Fibroblast of gingiva (primary cell): Measurements from ENCODE around the gene PF4V1.

ENCODE experiments used
- DNase-seq: peaks from one replicate; pipeline ENCODE4 v3.0.0-alpha.2; 2011; ENCODE audit warnings: low read depth

PF4V1 gene, protein sequence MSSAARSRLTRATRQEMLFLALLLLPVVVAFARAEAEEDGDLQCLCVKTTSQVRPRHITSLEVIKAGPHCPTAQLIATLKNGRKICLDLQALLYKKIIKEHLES

DNA sequence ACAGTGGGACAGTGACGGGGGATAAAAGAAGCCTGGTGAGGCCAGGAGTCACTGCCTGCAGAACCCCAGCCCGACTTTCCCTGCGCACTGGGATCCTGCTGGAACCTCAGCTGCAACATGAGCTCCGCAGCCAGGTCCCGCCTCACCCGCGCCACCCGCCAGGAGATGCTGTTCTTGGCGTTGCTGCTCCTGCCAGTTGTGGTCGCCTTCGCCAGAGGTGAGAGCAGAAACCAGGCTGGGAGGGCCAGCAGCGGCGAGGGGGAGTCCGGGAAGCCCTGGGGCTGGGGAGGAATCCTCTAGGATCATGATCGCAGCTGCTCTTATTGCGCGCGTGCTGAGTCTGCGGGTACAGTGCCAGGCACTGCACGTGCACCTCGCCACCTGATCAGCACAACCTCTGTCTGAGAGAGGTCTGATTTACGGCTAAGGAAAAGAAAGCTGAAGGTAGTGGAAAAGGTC is at the start of gene PF4V1:
Gene PF4V1 (plus strand): TSS at position 51 of the 459 bp plus-strand sequence. CDS start 67 bp downstream, at position 118.
- no peak for DNase-seq

GRCh38 chr4:73810191-73810590 is 42.9 kb upstream of the PF4V1 start:
- no peak for DNase-seq

GRCh38 chr4:73811841-73812240 is 41.3 kb upstream of the PF4V1 start:
- DNase-seq, result no peak

- no peak for DNase-seq
Measured at GRCh38 chr4:73814679-73815078, 38.4 kb upstream of the PF4V1 start.

DNA sequence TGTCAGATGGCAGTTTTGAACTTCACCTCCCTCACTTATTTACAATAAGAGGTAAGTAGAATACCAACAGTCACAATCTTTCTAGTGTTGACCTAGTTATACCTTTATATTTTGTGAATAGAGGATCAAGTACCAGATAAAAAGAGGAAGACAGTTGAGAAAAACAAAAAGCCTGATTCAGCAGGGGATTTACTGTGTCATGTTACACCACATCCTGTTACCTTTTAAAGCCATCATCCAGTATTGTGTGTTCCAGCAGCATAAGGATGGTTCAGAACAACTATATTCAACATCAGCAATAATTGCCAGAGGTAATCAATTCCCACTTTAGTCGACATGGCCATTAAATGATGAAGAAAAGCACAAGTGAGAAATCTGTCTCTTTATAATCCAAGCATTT is 38.0 kb upstream of the PF4V1 start:
- no peak for DNase-seq

- DNase-seq, result peak; percentile 68
Measured at GRCh38 chr4:73816814-73817213, 36.3 kb upstream of the PF4V1 start.

- DNase-seq, result no peak
Measured at GRCh38 chr4:73817341-73817740, 35.8 kb upstream of the PF4V1 start.

DNA sequence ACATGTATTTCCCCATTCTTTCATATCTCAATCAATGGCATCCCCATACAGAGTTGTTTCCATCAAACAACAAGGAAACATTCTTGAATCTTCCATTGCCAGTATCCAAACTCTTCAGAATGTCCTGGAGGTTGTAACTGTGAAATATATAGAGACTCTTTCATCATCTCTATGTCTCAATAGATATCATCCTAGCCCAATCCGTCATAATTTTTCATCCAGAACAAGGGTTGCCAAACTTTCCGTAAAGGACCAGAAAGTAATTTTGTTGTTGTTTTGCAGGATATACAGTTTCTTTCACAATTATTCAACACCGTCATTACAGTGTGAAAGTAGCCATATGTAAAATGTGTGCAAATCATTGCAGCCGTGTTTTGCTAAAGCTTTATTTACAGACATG is 31.8 kb upstream of the PF4V1 start:
- peak; percentile 15 for DNase-seq

DNA sequence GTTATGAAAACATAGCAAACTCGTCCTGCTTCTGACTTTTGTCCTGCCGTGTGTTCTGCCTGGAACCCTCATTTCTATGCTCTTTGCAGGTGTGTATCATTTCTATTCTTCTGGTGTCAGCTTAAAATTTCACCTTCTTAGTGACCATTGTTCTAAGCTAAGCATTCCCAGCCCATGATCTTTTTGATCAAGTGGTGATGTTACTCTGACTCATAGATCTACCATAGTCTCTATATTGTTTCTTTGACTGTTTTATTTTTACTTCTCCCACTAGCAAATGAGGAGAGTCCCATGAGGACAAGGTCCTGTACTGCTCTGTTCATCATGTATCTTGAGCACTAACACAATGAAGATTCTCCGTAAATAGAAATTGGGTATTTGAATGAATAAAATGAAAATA is 30.7 kb upstream of the PF4V1 start:
- DNase-seq, result no peak

DNA sequence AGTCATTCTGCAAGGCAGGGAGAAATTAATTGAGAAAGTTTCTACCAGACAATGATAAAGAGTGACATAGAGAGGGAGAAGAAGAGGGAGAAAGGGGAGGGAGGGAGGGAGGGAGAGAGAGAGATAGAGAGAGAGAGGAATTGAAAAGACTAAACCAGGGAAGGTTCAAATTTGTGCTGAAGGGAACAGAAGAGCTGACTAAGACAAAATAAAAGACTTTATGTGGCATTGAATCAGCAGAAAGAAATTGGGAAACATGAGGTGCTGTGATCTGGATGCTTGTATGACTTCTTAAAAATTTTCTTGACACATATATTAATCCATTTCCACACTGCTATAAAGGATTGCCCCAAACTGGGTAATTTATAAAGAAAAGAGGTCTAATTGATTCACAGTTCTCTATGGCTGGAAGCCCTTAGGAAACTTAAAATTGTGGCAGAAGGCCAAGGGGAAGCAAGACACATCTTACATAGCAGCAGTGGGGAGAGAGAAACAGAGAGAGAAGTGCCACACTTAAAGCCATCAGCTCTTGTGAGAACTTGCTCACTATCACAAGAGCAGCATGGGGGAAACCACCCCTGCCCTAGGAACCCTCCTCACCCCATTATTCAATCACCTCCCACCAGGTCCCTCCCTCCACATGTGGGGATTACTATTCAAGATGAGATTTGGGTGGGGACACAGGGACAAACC is 30.1 kb upstream of the PF4V1 start:
- peak; percentile 4 for DNase-seq

DNA sequence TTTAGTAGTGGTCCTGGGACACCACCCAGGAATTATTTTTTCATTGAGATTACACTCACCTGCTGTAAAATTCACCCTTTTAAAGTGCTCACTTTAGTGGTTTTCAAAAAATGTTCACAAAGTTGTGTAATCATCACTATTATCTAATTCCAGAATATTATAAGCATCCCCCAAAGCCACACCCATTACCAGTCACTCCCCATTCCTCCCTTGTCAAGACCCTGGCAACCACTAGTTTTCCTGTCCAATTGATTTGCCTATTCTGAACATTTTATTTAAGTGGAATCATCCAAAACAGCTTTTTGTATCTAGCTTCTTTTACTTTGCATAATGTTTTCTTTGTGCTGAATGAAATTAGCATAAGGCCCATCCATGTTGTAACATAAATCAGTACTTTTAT is 29.3 kb upstream of the PF4V1 start:
- no peak for DNase-seq

- peak; percentile 21 for DNase-seq
Measured at GRCh38 chr4:73828956-73829355, 24.1 kb upstream of the PF4V1 start.

GRCh38 chr4:73831569-73831968 is 21.5 kb upstream of the PF4V1 start:
- peak; percentile 65 for DNase-seq

GRCh38 chr4:73832651-73833237 is 20.4 kb upstream of the PF4V1 start:
- no peak for DNase-seq

DNA sequence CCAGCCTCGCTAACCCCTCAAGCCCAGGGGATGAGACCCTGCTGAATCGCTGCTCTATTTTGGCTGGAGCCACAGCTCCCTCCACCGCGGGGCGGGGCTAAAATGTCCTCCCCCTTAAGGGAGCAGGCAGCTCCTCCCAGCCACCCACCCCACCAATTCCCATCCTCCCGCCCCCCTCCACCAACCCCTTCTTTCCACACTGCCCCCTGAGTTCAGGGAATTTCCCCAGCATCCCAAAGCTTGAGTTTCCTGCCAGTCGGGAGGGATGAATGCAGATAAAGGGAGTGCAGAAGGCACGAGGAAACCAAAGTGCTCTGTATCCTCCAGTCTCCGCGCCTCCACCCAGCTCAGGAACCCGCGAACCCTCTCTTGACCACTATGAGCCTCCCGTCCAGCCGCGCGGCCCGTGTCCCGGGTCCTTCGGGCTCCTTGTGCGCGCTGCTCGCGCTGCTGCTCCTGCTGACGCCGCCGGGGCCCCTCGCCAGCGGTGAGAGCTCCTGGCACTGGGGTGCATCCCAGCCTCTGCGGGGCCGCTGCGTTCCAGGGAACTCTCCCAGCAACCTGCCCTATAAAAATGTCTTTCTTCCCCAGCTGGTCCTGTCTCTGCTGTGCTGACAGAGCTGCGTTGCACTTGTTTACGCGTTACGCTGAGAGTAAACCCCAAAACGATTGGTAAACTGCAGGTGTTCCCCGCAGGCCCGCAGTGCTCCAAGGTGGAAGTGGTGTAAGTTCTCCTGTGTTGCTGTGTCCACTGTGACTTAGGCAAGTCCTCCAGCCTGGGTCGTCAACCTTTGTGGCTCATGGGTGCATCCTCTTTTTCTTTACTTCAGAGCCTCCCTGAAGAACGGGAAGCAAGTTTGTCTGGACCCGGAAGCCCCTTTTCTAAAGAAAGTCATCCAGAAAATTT is 16.5 kb upstream of the PF4V1 start, which contains the start of gene CXCL6:
Gene CXCL6 (plus strand): TSS at position 306 of the 907 bp plus-strand sequence. CDS start 73 bp downstream, at position 379.
- peak; percentile 16 for DNase-seq

DNA sequence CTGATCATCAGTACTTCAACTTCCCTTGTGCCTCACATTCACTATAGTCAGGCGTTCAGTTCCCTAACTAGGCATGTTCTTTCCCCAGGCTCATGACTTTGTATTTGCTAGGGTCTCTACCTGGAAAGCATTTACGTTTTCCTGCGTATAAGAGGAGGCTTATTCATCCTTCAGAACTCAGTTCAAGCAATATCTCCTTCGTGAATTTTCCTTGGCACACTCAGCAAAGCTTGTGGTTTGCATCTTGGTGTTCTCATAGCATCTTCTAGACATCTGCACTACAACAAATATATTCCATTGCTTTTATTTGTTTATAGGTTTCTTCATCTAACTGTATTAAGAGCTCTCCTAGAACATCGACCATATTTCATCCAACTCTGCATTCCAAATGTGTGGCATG is 14.0 kb upstream of the PF4V1 start:
- no peak for DNase-seq

DNA sequence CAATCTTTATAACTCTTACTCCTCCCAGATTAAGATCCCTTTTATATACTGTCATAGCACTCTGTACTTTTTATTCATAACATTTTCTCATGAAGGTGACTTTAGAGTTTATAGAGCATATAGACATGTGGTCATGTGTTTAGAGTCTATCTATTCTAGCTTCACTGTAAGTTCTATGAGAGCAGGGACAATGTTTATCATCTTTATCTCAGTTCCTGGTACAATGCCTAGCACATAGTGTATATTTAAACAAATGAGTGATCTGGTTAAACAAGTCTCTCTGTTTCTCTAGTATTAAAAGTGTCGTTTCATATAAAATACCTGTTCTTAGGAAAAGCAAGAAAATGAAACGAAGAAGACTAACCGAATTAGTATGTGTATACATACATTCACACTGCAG is 13.4 kb upstream of the PF4V1 start:
- no peak for DNase-seq

GRCh38 chr4:73841243-73841925 is 11.7 kb upstream of the PF4V1 start:
- DNase-seq, result no peak

GRCh38 chr4:73842696-73843095 is 10.4 kb upstream of the PF4V1 start:
- DNase-seq, result no peak

DNA sequence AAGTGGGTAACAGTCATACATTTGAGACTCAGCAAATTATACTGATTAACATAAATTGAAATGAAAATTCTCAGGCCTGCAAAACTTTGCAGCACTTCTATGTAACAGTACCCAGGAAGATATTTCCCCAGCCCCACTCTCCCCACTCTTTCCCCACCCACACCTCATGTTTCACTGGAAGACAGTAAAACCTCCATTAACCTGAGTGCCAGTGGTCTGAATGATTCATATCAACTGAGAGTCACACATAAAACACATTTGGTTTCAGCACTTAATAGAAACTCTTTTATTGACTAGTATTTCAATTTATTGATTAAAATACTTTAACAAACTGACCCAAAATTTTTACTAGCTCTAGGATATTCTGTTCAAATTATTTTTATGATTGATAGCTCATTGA is 9.7 kb upstream of the PF4V1 start:
- no peak for DNase-seq

- DNase-seq, result peak; percentile 64
Measured at GRCh38 chr4:73844345-73844744, 8.8 kb upstream of the PF4V1 start.

DNA sequence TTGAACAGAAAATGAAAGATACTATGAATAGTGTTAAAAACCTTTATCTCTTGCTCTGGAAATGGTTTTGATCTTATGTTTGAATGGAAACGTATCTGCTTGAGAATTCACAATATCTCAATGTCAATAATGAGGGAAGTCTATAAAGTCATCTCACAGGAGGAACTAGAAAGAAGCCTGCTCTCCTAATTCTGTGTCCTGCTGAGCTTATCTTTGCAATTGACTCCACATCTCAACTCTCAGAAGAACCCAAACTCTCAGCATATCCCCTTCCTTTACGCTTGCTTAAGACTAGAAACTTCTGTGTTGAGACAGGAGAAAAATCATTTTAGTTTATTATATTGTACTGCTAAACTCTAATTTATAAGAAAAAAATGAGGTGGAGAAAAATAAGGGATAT is 8.3 kb upstream of the PF4V1 start:
- DNase-seq, result no peak
